Esophagus squamous epithelium (tissue), 4 donors: ENCODE measurements around the gene COX5B.

Experiments used
- CTCF ChIP-seq, 6 experiments: fragments of 450-650 bp in 4 of 6; fragments of 200-600 bp in 2 of 6; sonication (generic) in 2 of 6; IDR thresholded peaks; one replicate each; pipeline ENCODE4 v1.5.1; 2016 to 2019; ENCODE audit warnings: antibody characterized with exemption in 6 of 6, mild to moderate bottlenecking in 4 of 6, moderate library complexity in 4 of 6
- POLR2A ChIP-seq, 4 donors: fragments of 450-650 bp; IDR thresholded peaks; one replicate each; pipeline ENCODE4 v1.6.1; 2017; ENCODE audit warnings: antibody characterized with exemption in 4 of 4, mild to moderate bottlenecking in 4 of 4, moderate library complexity in 3 of 4

DNA sequence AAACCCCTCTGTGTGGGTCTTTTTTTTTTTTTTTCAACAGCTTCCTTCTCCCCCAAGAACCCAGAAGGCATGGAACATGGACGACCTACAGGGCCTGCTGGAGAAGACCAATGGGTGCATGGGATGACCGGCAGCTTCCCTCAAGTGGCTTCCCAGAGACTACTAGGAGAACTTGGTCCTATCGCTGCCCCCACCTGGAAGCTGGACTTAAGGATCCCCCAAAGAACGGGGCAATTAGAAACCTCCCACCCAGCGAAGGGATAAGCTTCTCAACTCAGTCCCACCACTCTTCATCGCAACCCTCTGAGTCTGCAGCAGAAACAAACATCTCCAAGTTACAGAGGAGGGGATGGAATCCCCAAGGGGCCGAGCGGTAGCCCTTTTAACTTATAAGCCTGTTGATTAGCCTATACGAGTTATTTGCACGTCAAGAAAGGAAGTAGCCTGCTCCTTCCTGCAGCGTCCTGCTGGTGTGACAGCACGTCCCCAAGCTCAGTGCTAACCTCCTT, 16.6 kb downstream of the COX5B start:
- no peak for TF ChIP-seq CTCF (IDR thresholded peaks at IDR 0.05)
- no peak for TF ChIP-seq POLR2A (IDR thresholded peaks at IDR 0.05)
